Small intestine (tissue), 7 donors: ENCODE results near the gene BACH1. TPM values are rescaled to one million over a fixed set of nuclear protein-coding genes. Genes with fewer than 3 reads are reported as not detected.
"Not testable (repeated sequence)": the region's sequence is repeated elsewhere in the genome, so short reads cannot be mapped to it uniquely, and the experiment has no call there.

Experiments
- DNase-seq, 2 donors: peaks; one replicate each; pipeline versions ENCODE4 v3.0.0 to v3.0.0-alpha.2; 2013
- FAIRE-seq: peaks from 2 replicates; lab custom pipeline; 2012; peaks lifted over from hg19 to GRCh38; lab: Jason Lieb, UNC
- H3K27ac ChIP-seq, 3 donors: one replicate each; pipeline ENCODE4 v1.5.1; 2013; ENCODE audit warnings: low read length in 2 of 3, mild to moderate bottlenecking in 2 of 3, control low read depth in 1 of 3, inconsistent platforms in 1 of 3, low read depth in 1 of 3, moderate library complexity in 1 of 3
- H3K27me3 ChIP-seq, 3 donors: one replicate each; pipeline ENCODE4 v1.6.1; 2013; ENCODE audit warnings: low read length in 3 of 3, inconsistent platforms in 1 of 3; ENCODE audit not compliant: control insufficient read depth in 3 of 3, insufficient read depth in 3 of 3
- H3K36me3 ChIP-seq, 3 donors: one replicate each; pipeline ENCODE4 v1.6.1; 2013; ENCODE audit warnings: low read length in 3 of 3, inconsistent platforms in 1 of 3, low read depth in 1 of 3, mild to moderate bottlenecking in 1 of 3, moderate library complexity in 1 of 3; ENCODE audit not compliant: control insufficient read depth in 3 of 3, insufficient read depth in 2 of 3
- H3K4me1 ChIP-seq, 3 donors: one replicate each; pipeline ENCODE4 v1.6.1; 2013; ENCODE audit warnings: low read length in 2 of 3, inconsistent platforms in 1 of 3, low read depth in 1 of 3, mild to moderate bottlenecking in 1 of 3, moderate library complexity in 1 of 3; ENCODE audit not compliant: control insufficient read depth in 3 of 3, insufficient read depth in 2 of 3
- H3K4me3 ChIP-seq, 3 donors: one replicate each; pipeline ENCODE4 v1.5.1; 2013; ENCODE audit warnings: low read length in 3 of 3, control low read depth in 1 of 3, inconsistent platforms in 1 of 3, low read depth in 1 of 3, mild to moderate bottlenecking in 1 of 3, moderate library complexity in 1 of 3
- H3K9me3 ChIP-seq, 2 donors: one replicate each; pipeline ENCODE4 v1.6.1; 2013; ENCODE audit warnings: low read depth in 1 of 2, low read length in 1 of 2; ENCODE audit not compliant: control insufficient read depth in 2 of 2, insufficient read depth in 1 of 2
- WGBS, 3 donors: extraction: QIAGEN DNeasy Blood & Tissue Kit; methylation state at CpG; one replicate each; pipeline ENCODE4 v1.1.7; 2013; 5-methylcytosine and 5-hydroxymethylcytosine counted together
- polyA plus RNA-seq, 4 donors: library from polyadenylated mRNA; stranded (reverse) in 3 of 4; unstranded in 1 of 4; fragments of 200-250 nt in 3 of 4; fragments of 120-200 nt in 1 of 4; gene quantifications; one replicate each; pipeline versions ENCODE4 v1.2.1 to v1.2.3, GENCODE V29; 2013
- donor health status: healthy with polysubstance abuse.
- donor health status: control.
- donor health status: control.
- donor health status: Bipolar disorder and iron deficiency.
- donor health status: healthy.

The BACH1 gene
- polyA plus RNA-seq, 4 donors: 6.5 to 57.6 (median 9.2) TPM

DNA sequence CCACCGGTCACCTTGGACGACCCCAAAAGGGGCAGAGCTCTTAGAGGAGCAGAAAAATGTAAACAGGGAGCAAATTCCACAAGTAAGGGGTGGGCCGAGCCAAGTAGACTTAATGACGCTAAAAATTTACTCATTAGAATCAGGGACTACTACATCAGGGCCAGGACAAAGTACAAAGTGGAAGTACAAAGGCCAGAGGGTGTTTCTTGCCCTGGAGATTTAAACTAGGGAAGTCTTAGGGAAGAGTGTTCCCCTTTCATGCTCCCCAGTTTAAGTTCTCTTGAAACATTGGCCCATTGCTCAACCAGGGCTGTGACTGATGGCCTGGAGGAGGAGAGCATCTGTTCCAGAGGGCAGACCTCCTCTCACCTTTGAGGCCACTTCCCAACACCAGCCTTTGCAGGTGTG, 48.6 kb downstream of the BACH1 start:
- Histone ChIP-seq H3K27me3 (no peaks in the 10 kb centered on the region), H3K36me3 (peaks cover 0 to 13% (median 2%) of the 10 kb centered on the region in 3 donors), H3K4me1 (peaks cover 10 to 25% (median 11%) of the 10 kb centered on the region in 3 donors), H3K27ac (peak overlapping the region in 1 of 3 donors; percentile 49), H3K9me3 (no peaks in the 10 kb centered on the region), H3K4me3 (no peak overlapping the region)
- WGBS, 3 donors: 26 to 43% (median 30%) methylated on average over 4 of the region's 4 CpGs
- FAIRE-seq: no peak
- DNase-seq: peak; percentile 62 to 81

DNA sequence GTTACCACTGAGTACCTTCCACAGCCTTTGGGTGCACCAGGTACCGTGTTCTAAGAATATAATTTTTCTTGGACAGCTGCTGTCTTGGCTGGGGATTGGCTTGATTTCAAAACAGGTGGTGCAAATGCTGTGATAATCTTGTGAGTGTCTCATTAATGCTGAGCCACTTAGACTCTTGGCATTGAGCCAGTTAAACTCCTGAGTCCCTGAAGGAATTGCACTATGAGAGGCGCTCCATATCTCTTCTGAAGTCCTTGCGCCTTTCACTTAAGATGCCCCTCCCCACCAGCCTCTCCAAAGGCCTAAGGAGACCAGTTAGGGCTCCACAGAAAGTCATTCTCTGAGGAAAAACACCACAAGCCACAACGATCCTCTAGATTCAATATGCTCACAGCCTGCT, 51.0 kb downstream of the BACH1 start:
- H3K4me1 ChIP-seq: peaks cover 7 to 25% (median 10%) of the 10 kb centered on the region in 3 donors
- H3K27me3 ChIP-seq: no peaks in the 10 kb centered on the region
- peaks cover 0 to 12% (median 5%) of the 10 kb centered on the region in 3 donors for H3K36me3 ChIP-seq
- WGBS, 3 donors: 28 to 70% (median 62%) methylated on average over 4 of the region's 4 CpGs
- DNase-seq (peak; percentile 62 to 71), FAIRE-seq (no peak)
- no peak overlapping the region for H3K4me3 ChIP-seq
- peaks cover 0 to 2% of the 10 kb centered on the region in 2 donors for H3K9me3 ChIP-seq
- H3K27ac ChIP-seq: peak overlapping the region in 1 of 3 donors; percentile 38

- Histone ChIP-seq H3K4me3 (no peak overlapping the region), H3K4me1 (peaks cover 7 to 25% (median 10%) of the 10 kb centered on the region in 3 donors), H3K27ac (peak overlapping the region in 1 of 3 donors; percentile 38), H3K36me3 (peaks cover 0 to 15% (median 5%) of the 10 kb centered on the region in 3 donors), H3K9me3 (peaks cover 0 to 8% of the 10 kb centered on the region in 2 donors), H3K27me3 (no peaks in the 10 kb centered on the region)
- DNase-seq: peak in 1 of 2 donors; percentile 51
- 87 to 93% (median 89%) methylated on average over 6 of the region's 6 CpGs for WGBS, 3 donors
- FAIRE-seq: no peak
Observed at GRCh38 chr21:29350246-29350779, 51.6 kb downstream of the BACH1 start.

DNA sequence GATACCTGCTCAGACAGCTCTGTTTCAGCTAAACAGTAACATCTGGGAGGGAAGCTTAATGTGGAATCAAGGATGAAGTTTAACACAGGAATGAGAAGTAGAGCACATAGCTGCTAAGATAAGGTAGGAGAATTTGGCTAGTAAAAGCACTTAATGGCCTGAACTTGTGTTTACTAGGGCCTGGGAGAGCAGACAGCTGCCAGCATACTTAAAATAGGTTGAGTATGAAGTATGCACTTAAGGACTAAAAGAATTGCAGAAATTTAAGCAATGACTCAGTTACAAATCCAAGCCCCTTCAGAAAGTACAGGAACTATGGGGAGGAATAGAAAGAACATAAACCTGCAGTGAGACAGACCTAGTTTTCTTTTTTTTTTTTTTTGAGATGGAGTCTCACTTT, 53.0 kb downstream of the BACH1 start:
- H3K4me1 ChIP-seq: peaks cover 7 to 25% (median 10%) of the 10 kb centered on the region in 3 donors
- no peak for FAIRE-seq
- no peaks in the 10 kb centered on the region for H3K27me3 ChIP-seq
- no peak for DNase-seq
- H3K36me3 ChIP-seq: peaks cover 0 to 15% (median 5%) of the 10 kb centered on the region in 3 donors
- H3K4me3 ChIP-seq: no peak overlapping the region
- H3K9me3 ChIP-seq: peaks cover 0 to 12% of the 10 kb centered on the region in 2 donors
- no peak overlapping the region for H3K27ac ChIP-seq

DNA sequence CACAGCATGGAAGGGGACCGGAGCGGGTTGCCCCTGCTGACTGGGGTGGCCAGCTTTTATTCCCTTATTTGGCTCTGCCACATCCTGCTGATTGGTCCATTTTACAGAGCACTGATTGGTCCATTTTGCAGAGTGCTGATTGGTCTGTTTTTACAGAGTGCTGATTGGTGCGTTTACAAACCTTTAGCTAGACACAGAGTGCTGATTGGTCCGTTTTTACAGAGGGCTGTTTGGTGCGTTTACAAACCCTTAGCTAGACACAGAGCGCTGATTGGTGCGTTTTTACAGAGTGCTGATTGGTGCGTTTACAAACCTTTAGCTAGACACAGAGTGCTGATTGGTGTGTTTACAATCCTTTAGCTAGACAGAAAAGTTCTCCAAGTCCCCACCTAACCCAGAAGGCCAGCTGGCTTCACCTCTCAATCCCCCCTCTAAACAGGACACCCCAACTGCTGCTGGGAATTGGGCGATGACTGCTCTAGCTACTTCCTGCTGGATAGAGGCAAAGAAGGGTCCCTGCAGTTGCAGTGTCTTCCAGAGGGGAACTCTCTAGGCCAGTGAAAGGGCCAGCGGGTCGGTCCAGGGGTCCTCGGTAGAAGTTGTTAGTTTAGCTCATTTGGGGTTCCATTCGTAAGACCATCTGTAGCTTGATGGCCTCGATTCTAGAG, 56.5 kb downstream of the BACH1 start:
- not testable (repeated sequence) for H3K4me3 ChIP-seq, H3K27ac ChIP-seq, H3K4me1 ChIP-seq, DNase-seq, FAIRE-seq, H3K27me3 ChIP-seq
- Histone ChIP-seq H3K9me3 (peaks cover 0 to 12% of the 10 kb centered on the region in 2 donors), H3K36me3 (peaks cover 0 to 15% (median 5%) of the 10 kb centered on the region in 3 donors)
- WGBS, 3 donors: 98 to 99% (median 99%) methylated on average over 14 of the region's 14 CpGs

- WGBS, 3 donors: 39 to 62% (median 41%) methylated on average over 1 of the region's 1 CpG
- not testable (repeated sequence) for H3K4me3 ChIP-seq, FAIRE-seq, DNase-seq, H3K27ac ChIP-seq, H3K27me3 ChIP-seq, H3K4me1 ChIP-seq
- Histone ChIP-seq H3K36me3 (peaks cover 0 to 15% (median 5%) of the 10 kb centered on the region in 3 donors), H3K9me3 (peaks cover 0 to 12% of the 10 kb centered on the region in 2 donors)
Observed at GRCh38 chr21:29356291-29356690, 57.6 kb downstream of the BACH1 start.

DNA sequence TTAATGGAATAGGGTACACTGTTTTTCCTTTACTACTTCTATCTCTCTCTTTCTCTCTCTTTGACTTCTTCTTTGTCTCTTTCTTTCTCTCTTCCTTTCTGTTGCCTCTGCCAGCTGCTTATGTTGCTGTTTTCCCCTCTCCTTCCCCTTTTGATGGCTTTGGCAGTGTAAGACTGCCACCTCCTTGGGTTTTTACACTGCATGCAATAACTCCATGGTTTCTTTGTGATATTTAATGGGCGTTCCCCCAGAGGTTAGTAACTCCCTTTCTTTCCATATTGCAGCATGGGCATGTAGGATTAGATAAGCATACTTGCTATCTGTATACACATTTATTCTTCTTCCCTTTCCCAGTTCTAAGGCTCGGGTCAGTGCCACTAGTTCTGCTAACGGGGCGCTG, 58.1 kb downstream of the BACH1 start:
- not testable (repeated sequence) for FAIRE-seq, H3K27me3 ChIP-seq, H3K4me1 ChIP-seq, H3K4me3 ChIP-seq, DNase-seq, H3K27ac ChIP-seq
- Histone ChIP-seq H3K36me3 (peaks cover 0 to 15% (median 5%) of the 10 kb centered on the region in 3 donors), H3K9me3 (peaks cover 0 to 12% of the 10 kb centered on the region in 2 donors)
- 92 to 98% (median 93%) methylated on average over 4 of the region's 4 CpGs for WGBS, 3 donors

- FAIRE-seq (no peak), DNase-seq (peak in 1 of 2 donors; percentile 26)
- H3K4me1 ChIP-seq: peaks cover 0 to 3% (median 2%) of the 10 kb centered on the region in 3 donors
- H3K27me3 ChIP-seq: no peaks in the 10 kb centered on the region
- no peak overlapping the region for H3K27ac ChIP-seq
- peaks cover 0 to 18% (median 0%) of the 10 kb centered on the region in 3 donors for H3K36me3 ChIP-seq
- no peak overlapping the region for H3K4me3 ChIP-seq
- peaks cover 0 to 10% of the 10 kb centered on the region in 2 donors for H3K9me3 ChIP-seq
- 78 to 91% (median 85%) methylated on average over 3 of the region's 3 CpGs for WGBS, 3 donors
Observed at GRCh38 chr21:29359718-29360117, 61.0 kb downstream of the BACH1 start.
